NCI-H1930 (cell line): Measurements from ENCODE around the gene TMC1.

Experiments used
- DNase-seq, 2 experiments: peaks; one replicate each; lab custom pipeline; 2025; lab: John Stamatoyannopoulos, UW

TMC1 gene

GRCh38 chr9:72681283-72681630 lies 159.8 kb downstream of the TMC1 start:
- peak; percentile 86 to 87 for DNase-seq

GRCh38 chr9:72684615-72685014 lies 163.2 kb downstream of the TMC1 start:
- no peak for DNase-seq

GRCh38 chr9:72685911-72686310 lies 164.5 kb downstream of the TMC1 start:
- DNase-seq, result no peak

GRCh38 chr9:72687331-72687730 lies 165.9 kb downstream of the TMC1 start:
- DNase-seq, result no peak

GRCh38 chr9:72691671-72692070 lies 170.3 kb downstream of the TMC1 start:
- no peak for DNase-seq

- DNase-seq, result no peak
Observed at GRCh38 chr9:72695365-72695764, 174.0 kb downstream of the TMC1 start.

GRCh38 chr9:72696511-72696910 lies 175.1 kb downstream of the TMC1 start:
- DNase-seq, result no peak

- DNase-seq, result no peak
Observed at GRCh38 chr9:72701510-72701909, 180.1 kb downstream of the TMC1 start.

- DNase-seq, result no peak
Observed at GRCh38 chr9:72703574-72703973, 182.2 kb downstream of the TMC1 start.

GRCh38 chr9:72704688-72705375 lies 183.4 kb downstream of the TMC1 start:
- DNase-seq, result no peak

GRCh38 chr9:72718503-72718902 lies 197.1 kb downstream of the TMC1 start:
- DNase-seq, result no peak

GRCh38 chr9:72721067-72721466 lies 199.7 kb downstream of the TMC1 start:
- DNase-seq, result no peak

GRCh38 chr9:72726947-72727346 lies 205.5 kb downstream of the TMC1 start:
- no peak for DNase-seq

- no peak for DNase-seq
Observed at GRCh38 chr9:72728031-72728770, 206.8 kb downstream of the TMC1 start.

- no peak for DNase-seq
Observed at GRCh38 chr9:72733895-72734294, 212.5 kb downstream of the TMC1 start.

- DNase-seq, result no peak
Observed at GRCh38 chr9:72734631-72735030, 213.2 kb downstream of the TMC1 start.

GRCh38 chr9:72743836-72744235 lies 222.4 kb downstream of the TMC1 start:
- no peak for DNase-seq

- DNase-seq, result no peak
Observed at GRCh38 chr9:72749276-72749675, 227.9 kb downstream of the TMC1 start.

- no peak for DNase-seq
Observed at GRCh38 chr9:72751541-72751940, 230.1 kb downstream of the TMC1 start.

- no peak for DNase-seq
Observed at GRCh38 chr9:72753266-72753893, 232.0 kb downstream of the TMC1 start.

- no peak for DNase-seq
Observed at GRCh38 chr9:72755836-72756235, 234.4 kb downstream of the TMC1 start.

- DNase-seq, result no peak
Observed at GRCh38 chr9:72758944-72759343, 237.5 kb downstream of the TMC1 start.

- DNase-seq, result no peak
Observed at GRCh38 chr9:72763022-72763421, 241.6 kb downstream of the TMC1 start.
